SHP77 treated with DMSO at 0.1 percent for 48 hours (cell line): Measurements from ENCODE around the gene ST8SIA3.

Experiments used
- DNase-seq: peaks from one replicate; lab custom pipeline; 2025; lab: John Stamatoyannopoulos, UW

The ST8SIA3 gene, protein sequence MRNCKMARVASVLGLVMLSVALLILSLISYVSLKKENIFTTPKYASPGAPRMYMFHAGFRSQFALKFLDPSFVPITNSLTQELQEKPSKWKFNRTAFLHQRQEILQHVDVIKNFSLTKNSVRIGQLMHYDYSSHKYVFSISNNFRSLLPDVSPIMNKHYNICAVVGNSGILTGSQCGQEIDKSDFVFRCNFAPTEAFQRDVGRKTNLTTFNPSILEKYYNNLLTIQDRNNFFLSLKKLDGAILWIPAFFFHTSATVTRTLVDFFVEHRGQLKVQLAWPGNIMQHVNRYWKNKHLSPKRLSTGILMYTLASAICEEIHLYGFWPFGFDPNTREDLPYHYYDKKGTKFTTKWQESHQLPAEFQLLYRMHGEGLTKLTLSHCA

DNA sequence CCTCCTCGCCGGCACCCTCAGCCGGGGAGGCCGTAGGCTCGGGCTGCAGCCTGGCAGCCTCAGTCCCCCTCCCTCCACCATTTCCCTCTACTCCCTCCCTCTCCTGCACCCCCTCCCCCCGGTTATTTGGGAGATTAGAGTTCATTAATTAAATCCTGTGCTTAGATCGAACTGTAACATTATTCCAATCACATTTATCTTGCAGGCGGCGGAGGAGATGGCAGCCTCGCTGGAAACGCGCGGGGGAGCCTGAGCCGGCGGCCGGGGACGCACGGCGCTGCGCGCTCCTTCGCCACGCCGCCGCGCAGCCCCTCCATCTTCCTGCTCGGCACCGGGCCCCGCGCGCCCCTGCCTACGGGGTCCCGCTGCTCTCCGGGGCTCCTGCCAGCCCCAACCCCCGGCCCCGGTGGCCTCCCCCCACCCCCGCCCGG, at the start of gene ST8SIA3:
ST8SIA3 (plus strand) TSS at position 287 of the 431 bp plus-strand sequence. CDS start 290 bp downstream, outside the sequence.
- no peak for DNase-seq

DNA sequence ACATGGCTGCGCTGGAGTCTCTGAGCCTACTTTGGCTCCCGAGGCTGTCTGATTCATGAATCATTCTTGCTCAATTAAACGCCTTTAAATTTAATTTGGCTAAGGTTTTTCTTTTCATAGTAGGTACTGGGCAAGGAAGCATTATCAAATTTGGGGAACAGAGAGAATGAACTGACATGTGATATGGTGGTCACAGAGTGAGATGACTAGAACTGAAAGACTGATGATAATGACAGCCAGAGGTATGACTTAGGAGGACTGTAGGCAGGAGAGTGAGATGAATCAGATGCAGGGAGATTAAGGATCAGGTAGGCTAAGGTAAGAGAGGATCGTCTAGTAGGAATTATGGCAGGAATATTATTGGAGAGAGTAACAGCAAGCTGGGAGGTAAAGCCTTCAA, 40.9 kb upstream of the ST8SIA3 start:
- no peak for DNase-seq

DNA sequence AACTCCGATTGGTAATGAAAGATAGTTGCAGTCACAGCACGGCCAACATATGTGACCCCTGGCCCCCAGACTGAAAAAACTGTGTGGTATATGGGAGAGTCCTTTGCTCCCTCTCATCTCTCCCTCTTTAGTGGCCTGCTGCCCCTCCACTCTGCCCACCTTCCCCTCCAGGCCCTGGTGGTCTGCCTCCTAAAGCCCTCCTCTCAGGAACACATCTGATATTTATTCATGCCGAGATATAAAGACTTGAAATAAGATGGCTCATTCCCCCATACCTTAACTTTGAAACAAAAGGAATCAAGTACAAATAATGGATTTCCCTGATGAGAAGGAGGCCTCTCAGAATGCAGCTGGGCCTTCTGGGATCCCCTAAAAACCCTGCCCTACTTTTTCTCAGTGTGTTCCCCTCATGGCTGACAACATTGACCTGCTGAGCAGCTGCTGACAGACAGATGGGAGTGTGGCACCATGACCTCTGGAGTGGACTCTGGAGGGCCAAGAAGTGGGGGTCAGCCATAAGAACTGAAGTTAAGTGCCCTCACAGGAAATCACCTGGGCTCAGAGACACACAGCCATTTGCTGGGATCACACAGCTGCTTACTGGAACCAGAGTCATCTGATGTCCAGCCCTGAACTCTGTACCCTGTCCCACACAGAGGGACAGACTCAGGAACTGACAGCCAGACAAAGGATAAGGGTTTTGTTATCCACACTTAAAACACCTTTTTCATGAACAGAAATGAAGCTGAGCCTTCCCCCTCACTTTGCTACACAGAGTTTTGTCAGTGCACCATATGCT, 39.8 kb upstream of the ST8SIA3 start:
- no peak for DNase-seq

GRCh38 chr18:57320603-57321002, 31.8 kb upstream of the ST8SIA3 start:
- no peak for DNase-seq

DNA sequence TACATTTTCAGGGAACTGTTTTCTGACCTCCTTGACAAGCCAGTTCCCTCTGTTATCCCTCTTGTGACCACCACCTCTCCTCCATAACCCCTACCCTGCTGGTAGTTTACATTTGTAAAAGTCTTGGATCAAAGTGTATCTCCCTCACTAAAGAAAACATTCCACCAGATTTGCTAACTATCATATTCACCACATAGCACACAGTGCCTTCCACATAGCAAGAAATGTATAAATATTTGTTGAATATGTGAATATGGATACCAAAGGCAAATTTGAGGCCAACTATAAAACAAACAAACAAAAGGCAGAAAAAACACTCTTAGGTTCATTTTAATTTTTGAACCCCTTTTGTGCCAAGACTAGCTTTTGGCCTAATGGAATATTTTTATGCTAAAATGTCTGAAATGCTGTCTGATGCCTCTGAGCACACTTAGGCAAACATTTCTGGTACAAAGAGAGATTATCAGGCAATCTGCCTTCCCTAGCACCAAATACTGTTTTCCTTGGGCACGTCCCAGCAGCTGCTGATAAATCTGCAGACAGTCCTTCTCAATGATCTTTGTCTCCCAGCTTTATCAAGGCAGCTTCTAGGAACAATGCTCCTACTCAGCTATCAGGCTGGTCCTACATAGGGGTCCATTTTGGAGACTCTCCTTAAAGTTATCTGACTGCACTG, 26.7 kb upstream of the ST8SIA3 start:
- DNase-seq, result no peak

DNA sequence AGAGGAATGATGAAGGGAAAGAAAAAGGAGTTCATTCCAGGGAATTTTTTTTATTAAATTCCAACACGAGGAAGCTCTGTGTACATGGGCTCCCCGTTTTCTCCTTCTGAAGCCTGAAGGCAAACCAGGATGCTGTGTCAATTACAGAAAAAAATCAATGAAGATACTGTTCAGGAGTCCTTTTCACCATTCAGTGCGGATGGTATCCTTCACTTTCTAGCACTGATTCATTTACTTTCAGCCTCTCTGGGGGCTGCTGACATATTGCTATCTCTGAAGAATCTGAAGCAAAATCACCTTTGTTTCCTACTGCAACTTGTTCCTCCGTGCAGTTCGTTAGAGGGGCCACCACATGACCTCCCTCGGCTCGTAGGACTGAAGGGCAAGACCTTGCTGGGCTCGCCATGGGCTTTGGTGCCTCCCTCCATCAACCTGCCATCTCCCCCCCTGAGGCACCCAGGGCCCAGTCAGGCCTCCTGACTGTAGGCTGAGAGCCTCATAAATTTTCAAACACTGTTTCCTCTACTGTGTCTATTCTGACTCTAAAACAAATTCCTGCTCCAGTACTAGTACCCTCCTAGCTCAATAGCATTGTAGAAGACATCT, 25.5 kb upstream of the ST8SIA3 start:
- no peak for DNase-seq

- no peak for DNase-seq
Measured at GRCh38 chr18:57328665-57329064, 23.7 kb upstream of the ST8SIA3 start.

DNA sequence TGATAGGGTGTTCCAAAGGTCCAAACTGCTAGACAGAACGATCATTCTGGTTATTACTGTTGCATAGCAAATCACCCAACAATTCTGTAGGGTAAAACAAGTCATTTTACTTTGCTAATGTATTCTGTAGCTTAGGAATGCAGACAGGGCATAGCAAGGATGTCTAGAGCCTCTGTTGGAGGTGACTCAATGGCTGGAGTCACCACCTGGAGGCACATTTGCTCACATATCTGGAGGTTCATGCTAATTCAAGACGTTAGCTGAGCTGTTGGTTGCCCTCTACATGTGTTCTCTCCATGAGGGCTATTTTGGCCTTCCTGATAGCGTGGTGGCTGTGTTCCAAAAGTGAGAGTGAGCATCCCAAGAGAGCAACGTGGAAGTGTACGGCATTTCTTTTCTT, 22.5 kb upstream of the ST8SIA3 start:
- DNase-seq, result no peak

GRCh38 chr18:57331718-57332117, 20.6 kb upstream of the ST8SIA3 start:
- no peak for DNase-seq

- no peak for DNase-seq
Measured at GRCh38 chr18:57333940-57334339, 18.4 kb upstream of the ST8SIA3 start.

- DNase-seq, result no peak
Measured at GRCh38 chr18:57334383-57334782, 18.0 kb upstream of the ST8SIA3 start.

DNA sequence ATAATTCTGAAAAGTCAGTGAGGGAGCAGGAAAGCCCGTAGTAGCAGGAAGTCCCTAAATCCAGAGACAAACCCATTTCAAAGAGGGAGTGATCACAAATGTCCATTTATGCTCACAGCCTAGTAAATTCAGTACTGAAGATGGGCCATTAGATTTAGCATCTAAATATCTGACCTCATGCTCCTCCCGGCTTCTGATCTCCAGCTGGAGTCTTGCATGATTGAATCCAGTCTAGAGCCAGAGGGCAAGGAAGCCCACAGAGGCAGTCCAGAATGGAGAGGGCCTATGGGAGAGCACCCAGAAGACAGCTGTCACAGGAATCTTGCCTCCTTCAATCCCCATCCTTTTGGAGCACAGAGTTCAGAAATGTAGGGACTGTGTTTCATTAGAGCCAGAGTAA, 16.0 kb upstream of the ST8SIA3 start:
- DNase-seq, result no peak

GRCh38 chr18:57337890-57338289, 14.5 kb upstream of the ST8SIA3 start:
- no peak for DNase-seq

GRCh38 chr18:57343833-57344232, 8.5 kb upstream of the ST8SIA3 start:
- DNase-seq, result no peak

- DNase-seq, result no peak
Measured at GRCh38 chr18:57346876-57347275, 5.5 kb upstream of the ST8SIA3 start.

- no peak for DNase-seq
Measured at GRCh38 chr18:57347784-57348183, 4.6 kb upstream of the ST8SIA3 start.

GRCh38 chr18:57352761-57353136, 392 bp downstream of the ST8SIA3 start:
- DNase-seq, result no peak

DNA sequence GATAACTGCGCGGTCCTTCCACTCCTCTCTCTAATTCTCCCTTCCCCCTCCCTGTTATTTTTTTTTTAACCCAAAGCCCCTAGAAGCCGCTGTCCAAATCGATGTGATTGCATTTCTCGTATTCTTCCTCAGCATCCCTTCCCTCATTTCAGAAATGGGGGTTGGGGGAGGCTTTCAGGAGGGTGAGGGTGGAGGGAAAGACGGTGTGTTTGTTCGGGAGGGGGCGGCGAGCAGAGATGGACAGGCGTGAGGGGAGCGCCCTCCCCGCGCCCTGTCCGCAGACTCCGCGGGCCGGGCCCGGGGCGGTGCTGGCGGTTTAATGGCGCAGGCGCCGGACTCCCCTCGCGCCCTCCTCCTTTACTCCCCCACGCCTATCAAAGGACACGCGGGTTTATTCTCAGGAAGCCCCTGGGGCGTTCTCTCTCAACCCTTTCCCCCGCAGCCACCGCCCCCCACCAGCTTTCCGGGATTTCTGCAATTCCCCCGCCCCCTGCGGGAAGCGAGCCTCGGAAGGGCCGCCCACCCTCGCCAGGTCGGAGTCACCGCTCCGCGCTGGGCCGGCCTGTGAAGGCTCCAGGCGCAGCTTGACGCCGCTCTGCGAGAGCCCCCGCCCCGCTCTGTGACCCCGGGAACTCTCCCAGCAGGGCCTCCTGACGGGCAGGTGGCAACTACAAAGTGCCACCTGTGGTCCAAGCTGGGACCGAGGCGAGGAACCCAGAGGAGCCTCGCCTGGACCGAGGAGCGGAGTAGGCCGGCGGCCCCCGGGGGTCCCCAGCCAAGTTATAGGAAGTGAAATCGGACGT, 981 bp downstream of the ST8SIA3 start:
- DNase-seq, result peak; percentile 70

- no peak for DNase-seq
Measured at GRCh38 chr18:57353940-57354461, 1.6 kb downstream of the ST8SIA3 start.

DNA sequence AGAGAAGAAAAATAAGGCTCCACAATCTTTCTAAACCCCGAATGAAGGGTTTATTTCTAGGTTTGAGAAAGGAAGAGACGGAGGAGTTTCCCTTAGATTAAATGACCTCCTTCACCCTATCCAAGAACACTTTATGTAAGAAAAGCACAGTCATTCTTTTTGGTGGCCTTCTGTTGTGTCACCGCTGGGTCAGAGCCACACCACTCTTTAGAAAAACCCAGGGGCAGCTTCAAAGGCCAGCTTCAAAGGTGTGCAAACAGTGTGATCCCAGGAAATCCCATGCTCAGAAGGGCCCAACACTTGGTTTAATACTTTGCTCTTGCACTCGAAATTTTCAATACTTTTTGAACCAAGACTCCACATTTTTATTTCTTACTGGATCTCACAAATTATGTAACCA, 7.1 kb downstream of the ST8SIA3 start:
- no peak for DNase-seq

- no peak for DNase-seq
Measured at GRCh38 chr18:57362714-57363113, 10.4 kb downstream of the ST8SIA3 start.
